Activated T-helper 1 cell treated with anti-CD3 and anti-CD28 coated beads, Interleukin-2, amount 50 U/mL, for 16 hours (primary cell): Measurements from ENCODE around the gene PSMA5.
A peak's percentile ranks its signal among the peaks of the same experiment; 100 is the strongest.
"Not testable (repeated sequence)": the region's sequence is repeated elsewhere in the genome, so short reads cannot be mapped to it uniquely, and the experiment has no call there.

Experiments used
- DNase-seq, 2 donors: peaks; one replicate each; pipeline ENCODE4 v3.0.0-alpha.2; 2020; ENCODE audit warnings: low read depth in 1 of 2, low spot score in 1 of 2

The PSMA5 gene

GRCh38 chr1:109426281-109427170 lies at the start of gene PSMA5:
PSMA5 (minus strand) TSS chr1:109426448; CDS start chr1:109426330, 118 bp downstream.
- peak; percentile 83 to 91 for DNase-seq

- DNase-seq, result no peak
Observed at GRCh38 chr1:109475261-109475660, 49.0 kb upstream of the PSMA5 start.

GRCh38 chr1:109474697-109475096 lies 48.4 kb upstream of the PSMA5 start:
- DNase-seq, result no peak

GRCh38 chr1:109473284-109474057 lies 47.2 kb upstream of the PSMA5 start:
- DNase-seq, result not testable (repeated sequence)

- DNase-seq, result no peak
Observed at GRCh38 chr1:109472779-109473178, 46.5 kb upstream of the PSMA5 start.

- no peak for DNase-seq
Observed at GRCh38 chr1:109470245-109470644, 44.0 kb upstream of the PSMA5 start.

- DNase-seq, result no peak
Observed at GRCh38 chr1:109468903-109469302, 42.7 kb upstream of the PSMA5 start.

GRCh38 chr1:109468061-109468460 lies 41.8 kb upstream of the PSMA5 start:
- DNase-seq, result no peak

- no peak for DNase-seq
Observed at GRCh38 chr1:109467301-109467777, 41.1 kb upstream of the PSMA5 start.

GRCh38 chr1:109466452-109467300 lies 40.4 kb upstream of the PSMA5 start, which contains the start of gene SYPL2:
SYPL2 (plus strand) TSS chr1:109466546; CDS start chr1:109466844, 298 bp downstream.
- no peak for DNase-seq

- no peak for DNase-seq
Observed at GRCh38 chr1:109466125-109466451, 39.8 kb upstream of the PSMA5 start.

GRCh38 chr1:109457819-109458218 lies 31.6 kb upstream of the PSMA5 start:
- no peak for DNase-seq

- DNase-seq, result no peak
Observed at GRCh38 chr1:109454497-109455133, 28.4 kb upstream of the PSMA5 start.

GRCh38 chr1:109447524-109447923 lies 21.3 kb upstream of the PSMA5 start:
- no peak for DNase-seq

GRCh38 chr1:109445949-109446695 lies 19.9 kb upstream of the PSMA5 start:
- not testable (repeated sequence) for DNase-seq

- no peak for DNase-seq
Observed at GRCh38 chr1:109444346-109444745, 18.1 kb upstream of the PSMA5 start.

- no peak for DNase-seq
Observed at GRCh38 chr1:109443476-109443875, 17.2 kb upstream of the PSMA5 start.

GRCh38 chr1:109441069-109441468 lies 14.8 kb upstream of the PSMA5 start:
- DNase-seq, result no peak

GRCh38 chr1:109438798-109439297 lies 12.6 kb upstream of the PSMA5 start:
- DNase-seq, result no peak

- no peak for DNase-seq
Observed at GRCh38 chr1:109434484-109434883, 8.2 kb upstream of the PSMA5 start.
